Measurements from ENCODE around the gene PDZD7.
"Not testable (repeated sequence)": the region's sequence is repeated elsewhere in the genome, so short reads cannot be mapped to it uniquely, and the experiment has no call there.

The PDZD7 gene

GRCh38 chr10:100985336-100985735 is 45.6 kb downstream of the PDZD7 start:
- no peak for DNase-seq (ENCODE audit: low read depth in 2 of 2, low spot score in 1 of 2)

DNA sequence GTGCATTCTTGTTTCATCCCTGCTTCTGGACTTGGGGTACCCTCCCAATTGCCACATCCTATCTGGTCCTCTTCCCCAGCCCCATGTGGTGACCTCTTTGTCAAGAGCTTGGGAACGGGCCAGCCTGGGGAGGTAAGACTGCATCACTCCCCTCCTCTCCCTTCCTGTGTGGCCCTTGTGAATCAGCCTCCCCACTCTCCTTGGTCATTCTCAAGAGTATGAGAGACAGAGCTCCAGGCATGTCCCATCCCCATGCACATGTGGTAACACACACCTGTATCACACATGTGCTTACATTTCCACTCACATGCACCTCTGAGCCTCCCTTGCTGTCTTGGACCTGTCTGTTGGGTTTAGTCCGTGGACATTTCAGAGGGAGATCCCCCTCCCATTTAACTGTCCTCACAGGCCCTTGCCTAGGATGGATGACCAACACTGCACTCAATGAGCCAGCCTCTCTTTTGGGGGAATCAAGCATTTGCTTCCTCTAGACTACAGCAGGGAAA is 46.2 kb downstream of the PDZD7 start:
- no peak for DNase-seq (ENCODE audit: low read depth in 2 of 2, low spot score in 1 of 2)

GRCh38 chr10:100983868-100984671 is 46.9 kb downstream of the PDZD7 start:
- DNase-seq (ENCODE audit: low read depth in 2 of 2, low spot score in 1 of 2) = no peak

- DNase-seq (ENCODE audit: low read depth in 2 of 2, low spot score in 1 of 2) = no peak
Observed at GRCh38 chr10:100982916-100983830, 47.8 kb downstream of the PDZD7 start.

GRCh38 chr10:100981178-100981772 is 49.7 kb downstream of the PDZD7 start:
- no peak for DNase-seq (ENCODE audit: low read depth in 2 of 2, low spot score in 1 of 2)

- DNase-seq (ENCODE audit: low read depth in 2 of 2, low spot score in 1 of 2) = no peak
Observed at GRCh38 chr10:100980711-100981110, 50.2 kb downstream of the PDZD7 start.

GRCh38 chr10:100980311-100980710 is 50.6 kb downstream of the PDZD7 start:
- DNase-seq (ENCODE audit: low read depth in 2 of 2, low spot score in 1 of 2) = no peak

- DNase-seq (ENCODE audit: low read depth in 2 of 2, low spot score in 1 of 2) = no peak
Observed at GRCh38 chr10:100979791-100980272, 51.1 kb downstream of the PDZD7 start.

- no peak for DNase-seq (ENCODE audit: low read depth in 2 of 2, low spot score in 1 of 2)
Observed at GRCh38 chr10:100978901-100979195, 52.1 kb downstream of the PDZD7 start.

DNA sequence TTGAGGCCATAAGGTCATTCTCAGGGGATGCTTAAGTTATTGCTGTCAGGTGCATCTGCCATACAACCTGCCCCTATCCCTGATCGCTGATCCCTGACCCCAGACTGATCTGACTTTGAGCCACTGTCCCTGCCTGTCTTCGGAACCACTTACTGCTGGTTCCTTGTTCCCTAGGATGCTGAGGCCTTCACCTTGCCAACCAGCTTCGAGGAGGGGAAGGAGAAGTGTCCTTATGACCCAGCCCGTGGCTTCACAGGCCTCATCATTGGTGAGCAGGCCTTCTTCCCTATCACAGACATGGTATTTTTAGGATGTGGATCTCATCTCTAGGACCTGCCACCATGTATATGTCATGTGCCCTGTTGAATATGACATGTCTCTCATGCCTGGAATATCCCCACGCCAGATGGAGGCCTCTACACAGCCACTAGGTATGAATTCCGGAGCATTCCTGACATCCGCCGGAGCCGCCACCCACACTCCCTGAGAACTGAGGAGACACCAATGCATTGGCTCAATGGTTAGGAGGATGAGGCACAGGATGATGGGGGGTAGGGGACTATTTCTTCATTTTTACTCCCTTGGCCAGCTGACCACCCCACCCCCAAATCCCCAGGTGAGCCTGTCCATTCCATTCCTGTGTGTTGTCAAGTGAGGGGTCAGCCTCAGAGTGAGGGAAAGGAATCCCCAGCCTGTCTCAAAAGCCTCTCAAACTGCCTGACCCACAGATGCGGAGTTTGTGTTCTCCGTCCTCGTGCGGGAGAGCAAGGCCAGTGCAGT is 52.6 kb downstream of the PDZD7 start:
- DNase-seq (ENCODE audit: low read depth in 2 of 2, low spot score in 1 of 2) = no peak

GRCh38 chr10:100977436-100977835 is 53.5 kb downstream of the PDZD7 start:
- no peak for DNase-seq (ENCODE audit: low read depth in 2 of 2, low spot score in 1 of 2)

DNA sequence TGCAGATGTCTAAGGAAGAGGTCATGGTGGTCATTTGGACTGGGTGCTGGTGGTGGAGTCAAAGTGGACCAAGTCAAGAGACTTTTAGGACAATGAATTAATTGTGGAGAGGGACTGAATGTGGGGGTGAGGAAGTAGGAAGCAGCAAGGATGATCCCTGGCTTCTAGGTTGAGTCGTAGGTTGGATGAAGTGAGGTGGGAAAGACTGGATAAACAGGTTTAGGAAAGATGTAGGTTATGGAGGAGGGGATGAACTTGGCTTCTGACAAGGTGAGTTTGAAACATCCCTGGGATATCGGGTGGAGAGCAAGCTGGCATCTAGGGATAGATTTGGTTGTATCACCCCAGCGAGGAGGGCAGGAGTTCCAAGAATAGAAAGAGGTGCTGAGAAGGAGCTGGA is 54.0 kb downstream of the PDZD7 start:
- no peak for DNase-seq (ENCODE audit: low read depth in 2 of 2, low spot score in 1 of 2)

DNA sequence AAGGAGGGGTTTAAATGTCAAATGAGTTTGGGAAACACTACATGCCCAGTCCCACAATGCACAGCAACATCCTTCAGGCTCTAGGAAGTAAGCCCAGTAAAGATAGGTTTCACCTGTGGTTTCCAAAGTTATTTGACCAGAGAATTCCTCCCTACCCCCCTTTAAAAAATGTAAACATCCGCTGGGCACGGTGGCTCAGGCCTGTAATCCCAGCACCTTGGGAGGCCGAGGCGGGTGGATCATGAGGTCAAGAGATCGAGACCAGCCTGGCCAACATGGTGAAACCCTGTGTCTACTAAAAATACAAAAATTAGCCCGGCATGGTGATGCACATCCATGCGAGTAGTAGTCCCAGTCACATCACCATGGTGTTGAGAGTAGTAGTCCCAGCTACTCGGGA is 55.5 kb downstream of the PDZD7 start:
- DNase-seq (ENCODE audit: low read depth in 2 of 2, low spot score in 1 of 2) = not testable (repeated sequence)

- DNase-seq (ENCODE audit: low read depth in 2 of 2, low spot score in 1 of 2) = no peak
Observed at GRCh38 chr10:100972904-100973535, 57.9 kb downstream of the PDZD7 start.

DNA sequence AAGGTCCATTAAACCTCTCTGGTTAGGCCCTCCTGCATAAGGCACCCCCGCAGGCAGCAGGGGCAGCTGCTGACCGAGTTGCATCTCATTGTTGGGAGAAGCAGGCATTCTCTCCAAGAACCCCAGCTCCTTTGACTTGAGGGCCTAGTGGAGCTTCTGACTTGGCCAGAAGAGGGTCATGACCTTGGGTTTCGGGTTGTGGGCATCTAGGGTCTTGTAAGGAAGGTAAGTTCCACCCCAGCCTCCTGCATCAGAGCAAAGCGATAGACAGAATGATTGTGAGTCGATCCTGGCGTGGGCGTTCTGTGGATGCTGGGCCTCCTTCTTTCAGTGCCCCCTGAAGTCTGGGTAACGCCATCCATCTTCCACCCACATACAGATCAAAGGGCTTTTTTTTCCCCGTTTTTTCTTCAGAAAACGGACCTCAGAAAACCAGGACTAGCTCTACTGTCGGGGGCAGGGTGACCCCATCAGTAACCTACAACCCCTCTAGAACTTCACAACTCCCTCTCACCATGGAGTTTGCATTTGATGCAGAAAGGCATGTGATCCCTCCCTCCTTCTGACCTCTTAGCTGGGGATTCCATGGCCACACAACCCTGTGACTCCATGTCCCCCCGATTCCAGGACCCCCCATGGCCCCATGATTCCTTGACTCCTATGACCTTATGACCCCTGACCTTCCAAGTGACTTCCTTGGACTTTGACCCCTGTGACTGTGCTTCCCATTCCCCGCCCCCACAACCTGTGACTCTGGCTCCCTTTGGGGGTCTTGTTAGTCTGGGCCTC is 58.6 kb downstream of the PDZD7 start:
- no peak for DNase-seq (ENCODE audit: low read depth in 2 of 2, low spot score in 1 of 2)

- DNase-seq (ENCODE audit: low read depth in 2 of 2, low spot score in 1 of 2) = no peak
Observed at GRCh38 chr10:100970914-100971811, 59.8 kb downstream of the PDZD7 start.

DNA sequence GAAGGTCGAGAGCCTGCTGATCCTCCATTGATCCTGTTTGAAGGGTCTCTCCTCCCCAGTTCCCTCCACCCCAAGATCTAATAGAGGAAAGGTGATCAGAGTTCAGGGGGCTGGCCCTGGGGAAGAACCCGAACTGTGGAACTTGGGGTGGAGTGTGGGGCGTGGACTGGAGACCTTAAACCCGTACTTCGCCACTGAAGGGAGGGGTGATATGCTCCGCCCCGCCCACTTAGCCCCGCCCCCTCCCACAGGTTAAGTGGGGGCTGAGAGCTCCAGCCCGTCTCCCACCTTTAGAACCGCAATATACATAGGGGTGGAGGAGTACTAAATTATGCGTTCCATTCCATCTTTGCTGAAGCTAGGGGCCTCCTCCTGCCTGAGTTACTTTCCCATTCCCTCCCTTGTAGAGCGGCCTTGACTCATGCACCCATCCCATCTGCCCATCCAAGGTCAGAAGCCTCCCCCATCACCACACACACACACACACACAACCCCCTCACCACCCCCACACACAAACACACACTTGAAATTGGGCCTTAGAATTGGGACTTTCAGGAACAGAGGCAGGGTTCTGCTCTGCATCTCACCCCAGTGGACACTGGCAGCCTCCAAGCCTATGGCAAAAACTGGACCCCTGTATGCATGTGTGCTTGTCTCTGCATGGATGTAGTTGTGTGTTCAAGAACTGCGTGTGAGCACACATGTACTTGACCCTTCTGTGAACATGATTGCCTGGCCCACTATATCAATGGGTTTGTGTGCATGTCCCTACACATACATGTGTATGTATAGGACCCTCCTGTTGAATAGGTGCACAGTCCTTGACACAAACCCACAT is 60.6 kb downstream of the PDZD7 start:
- peak; percentile 18 to 25 for DNase-seq (ENCODE audit: low read depth in 2 of 2, low spot score in 1 of 2)

All from stimulated activated CD8-positive, alpha-beta memory T cell treated with anti-CD3 and anti-CD28 coated beads, Interleukin-4, amount 100 ng/mL, for 4 hours (primary cell).